SU-DHL-6 (cell line): ENCODE measurements around the gene C2CD2.

ENCODE experiments used
- CTCF ChIP-seq: fragments of 200-600 bp; sonication (generic); IDR thresholded peaks from one replicate; pipeline ENCODE4 v1.5.1; 2017; ENCODE audit warnings: antibody characterized with exemption, mild to moderate bottlenecking, low read length, moderate library complexity; ENCODE audit not compliant: insufficient read depth, poor library complexity, severe bottlenecking
- EZH2phosphoT487 ChIP-seq: fragments of 200-600 bp; sonication (generic), shearing (Covaris generic); conservative IDR thresholded peaks from 2 replicates; pipeline ENCODE4 v1.6.1; 2018; ENCODE audit warnings: mild to moderate bottlenecking, antibody characterized with exemption, low read length, moderate library complexity, mixed read lengths

DNA sequence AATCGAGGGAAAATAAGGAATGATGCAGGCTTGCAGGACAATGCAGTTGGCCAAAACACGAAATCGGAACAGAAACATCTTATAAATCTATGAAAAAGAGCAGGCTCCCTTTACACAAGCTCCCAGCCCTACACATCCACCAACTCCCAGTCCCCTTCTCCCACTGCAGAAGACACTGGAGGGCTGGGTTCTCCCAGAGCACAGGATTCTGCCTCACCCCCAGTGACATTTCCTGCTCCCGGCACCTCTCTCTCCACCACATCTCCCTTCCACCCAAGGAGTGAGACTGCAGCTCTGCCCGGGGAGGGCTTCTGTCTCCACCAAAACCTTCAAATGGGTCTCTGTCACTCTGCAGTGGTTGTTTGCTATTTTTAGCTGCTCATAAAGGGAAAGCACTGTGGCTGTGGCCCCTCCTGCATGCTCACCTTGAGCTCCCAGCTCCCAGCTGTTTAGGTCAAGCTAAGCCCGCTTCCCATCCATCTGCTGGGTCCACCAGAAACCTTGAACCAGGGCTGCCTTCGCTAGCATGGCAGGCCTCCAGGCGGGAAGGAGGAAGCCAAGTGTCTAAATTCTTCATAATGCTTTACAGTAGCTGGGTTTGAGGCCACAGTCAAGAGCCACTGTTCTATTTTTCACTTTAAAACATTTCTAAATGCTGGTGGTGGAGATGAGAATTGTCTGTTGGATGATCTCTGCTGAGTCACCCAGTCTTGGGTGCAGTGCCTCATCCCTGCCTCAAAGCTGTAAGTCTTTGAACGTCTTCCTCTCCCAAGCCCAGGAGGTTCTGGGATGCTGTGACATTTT is 3.3 kb upstream of the C2CD2 start:
- no peak for TF ChIP-seq CTCF
- TF ChIP-seq EZH2phosphoT487 = no peak
